Hypothalamus (tissue), 51 donors: ENCODE results near the gene CADM1.

ENCODE experiments used
- DNase-seq, 51 donors: peaks; one replicate each; lab custom pipeline; 2025; lab: John Stamatoyannopoulos, UW

The CADM1 gene

GRCh38 chr11:115363426-115363825, 140.8 kb downstream of the CADM1 start:
- no peak for DNase-seq

DNA sequence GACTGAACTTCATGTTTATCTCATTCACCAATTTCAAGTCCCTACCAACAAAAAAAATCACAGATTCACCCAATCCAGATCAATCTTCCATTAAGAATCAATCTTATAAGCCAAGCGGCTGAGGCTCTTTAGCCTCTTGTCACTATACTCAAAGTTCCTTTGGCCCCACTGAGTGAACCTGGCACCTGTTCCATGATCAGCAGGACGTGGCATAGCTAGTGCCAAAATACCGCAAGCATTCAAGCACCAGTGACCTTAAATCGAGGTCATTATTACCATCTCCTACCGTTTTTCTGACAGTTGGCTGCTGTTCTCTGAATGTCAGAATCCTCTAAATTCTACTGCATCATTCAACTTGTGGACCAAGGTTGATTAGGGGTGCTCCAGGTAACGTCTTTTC, 141.2 kb downstream of the CADM1 start:
- no peak for DNase-seq

DNA sequence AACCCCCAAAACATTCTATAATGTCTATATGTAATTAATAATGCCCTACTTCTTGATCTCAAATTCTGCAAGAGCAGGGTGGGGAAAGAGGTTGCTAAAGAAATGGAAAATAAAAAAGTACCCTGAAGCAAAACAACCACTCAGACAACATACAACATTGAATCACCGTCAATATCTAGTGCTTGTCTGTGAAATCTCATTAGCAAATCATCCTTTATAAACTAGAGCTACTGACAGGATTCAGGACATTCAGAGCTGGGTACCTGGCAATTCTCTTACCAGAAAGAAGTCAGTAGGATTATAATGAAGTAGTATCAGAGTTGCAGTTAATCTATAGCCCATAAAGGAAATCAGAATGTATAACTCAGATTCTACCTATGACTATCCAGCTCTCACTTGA, 143.2 kb downstream of the CADM1 start:
- DNase-seq: no peak

DNA sequence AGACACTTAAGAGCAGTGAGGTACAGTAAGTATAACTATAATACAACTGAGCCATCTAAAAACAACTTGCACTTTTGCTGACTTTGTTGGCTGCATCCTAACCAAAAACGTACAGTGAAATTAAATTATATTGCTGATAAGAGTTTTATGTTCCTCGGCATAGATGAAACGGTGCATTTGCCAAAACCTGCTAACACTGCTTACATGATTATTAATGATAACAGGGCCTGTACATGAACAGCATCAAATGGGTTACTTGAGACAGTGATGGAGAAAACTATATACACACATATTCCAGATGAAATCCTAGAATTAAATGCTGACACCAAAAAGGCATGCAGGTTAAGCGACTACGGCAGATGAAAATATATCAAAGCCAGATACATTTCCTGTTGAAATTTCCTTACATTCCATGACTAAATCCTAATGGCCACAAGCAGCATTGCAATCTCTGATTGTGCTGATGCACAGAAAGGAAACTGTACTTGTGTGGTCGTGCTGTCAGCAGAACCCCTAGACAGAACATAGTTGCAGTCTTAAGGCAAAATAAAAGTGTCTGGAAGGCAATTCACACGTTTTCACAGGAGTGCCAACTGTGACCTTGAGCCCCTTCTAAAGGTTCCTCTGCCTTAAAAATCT, 143.9 kb downstream of the CADM1 start:
- no peak for DNase-seq

DNA sequence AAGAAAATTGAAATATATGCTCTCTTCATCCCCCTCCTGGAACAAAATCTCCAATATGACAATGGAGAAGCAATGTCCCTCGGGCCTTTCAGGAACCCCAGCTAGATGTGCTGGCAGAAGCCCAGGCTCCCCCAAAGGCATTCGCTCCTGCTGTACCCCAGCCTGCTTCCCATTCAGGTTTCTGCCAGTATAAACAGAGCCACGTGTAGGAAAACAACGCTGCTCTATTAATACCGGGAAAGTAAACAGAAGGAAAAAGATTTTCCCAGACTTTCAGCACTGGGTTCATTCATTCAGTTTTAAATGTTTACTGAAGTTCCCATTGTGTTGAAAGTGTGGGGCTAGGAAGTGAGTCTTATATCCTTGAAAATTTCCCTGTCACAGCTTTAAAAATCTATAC, 147.1 kb downstream of the CADM1 start:
- no peak for DNase-seq

GRCh38 chr11:115352805-115353485, 151.3 kb downstream of the CADM1 start:
- DNase-seq: no peak

- peak in 1 of 51 donors; percentile 13 for DNase-seq
Measured at GRCh38 chr11:115349335-115350017, 154.7 kb downstream of the CADM1 start.

DNA sequence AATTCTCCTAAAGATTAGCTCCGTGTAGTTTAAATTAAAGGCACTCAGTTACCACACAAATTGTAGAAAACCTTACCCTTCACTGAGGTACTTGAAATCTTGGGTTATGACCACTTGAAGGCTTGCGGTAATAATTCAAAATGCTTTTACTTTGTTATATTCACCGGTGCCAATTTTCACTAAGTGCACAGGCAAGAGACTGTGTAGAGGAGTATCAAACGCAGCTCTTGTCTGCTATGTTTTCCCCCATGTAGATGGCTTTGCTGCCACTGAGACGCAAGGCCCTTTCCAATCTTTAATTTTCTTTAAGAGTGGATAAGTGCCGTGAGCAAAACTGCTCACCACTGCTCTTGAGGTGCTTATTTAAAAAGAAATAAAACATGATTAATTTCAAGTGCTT, 155.8 kb downstream of the CADM1 start:
- DNase-seq: no peak

DNA sequence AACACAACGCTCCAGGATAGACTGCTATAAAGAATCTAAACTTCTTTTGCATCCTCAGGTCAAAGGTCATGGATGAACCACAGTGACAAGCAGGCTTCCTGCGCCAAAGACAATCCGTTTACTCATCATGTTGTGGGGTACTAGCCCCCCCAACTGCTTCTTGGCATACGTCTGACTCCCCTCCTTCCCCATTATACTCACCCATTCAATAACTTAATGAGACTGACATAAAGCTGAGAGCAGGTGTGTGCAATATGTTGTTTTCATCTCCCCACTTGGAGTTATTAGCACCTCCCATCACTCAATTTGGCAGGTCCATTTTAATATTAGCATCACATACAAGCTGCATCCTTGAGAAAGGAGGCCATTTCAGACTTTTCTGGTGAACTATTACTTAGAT, 157.1 kb downstream of the CADM1 start:
- no peak for DNase-seq

- DNase-seq: no peak
Measured at GRCh38 chr11:115345840-115346239, 158.4 kb downstream of the CADM1 start.

GRCh38 chr11:115345361-115345760, 158.9 kb downstream of the CADM1 start:
- no peak for DNase-seq

GRCh38 chr11:115344846-115345245, 159.4 kb downstream of the CADM1 start:
- no peak for DNase-seq

DNA sequence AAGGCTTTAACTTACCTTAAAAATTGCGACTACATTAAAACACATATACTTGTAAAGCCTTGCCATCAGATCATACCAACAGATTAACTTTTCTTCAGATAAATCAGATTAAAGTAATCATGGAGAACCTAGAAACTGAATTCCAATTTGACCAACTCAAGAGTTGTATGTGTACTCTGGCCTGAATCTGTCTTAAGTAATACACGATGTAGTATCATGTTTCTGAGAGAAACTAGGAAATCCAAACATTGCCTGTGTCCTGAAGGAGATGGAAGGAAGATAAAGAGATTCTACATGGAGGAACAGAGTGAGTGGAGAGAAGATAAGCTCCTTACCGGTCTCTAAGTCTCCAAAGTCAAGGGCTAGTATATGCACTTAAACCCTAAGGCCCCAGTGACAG, 162.1 kb downstream of the CADM1 start:
- DNase-seq: no peak

DNA sequence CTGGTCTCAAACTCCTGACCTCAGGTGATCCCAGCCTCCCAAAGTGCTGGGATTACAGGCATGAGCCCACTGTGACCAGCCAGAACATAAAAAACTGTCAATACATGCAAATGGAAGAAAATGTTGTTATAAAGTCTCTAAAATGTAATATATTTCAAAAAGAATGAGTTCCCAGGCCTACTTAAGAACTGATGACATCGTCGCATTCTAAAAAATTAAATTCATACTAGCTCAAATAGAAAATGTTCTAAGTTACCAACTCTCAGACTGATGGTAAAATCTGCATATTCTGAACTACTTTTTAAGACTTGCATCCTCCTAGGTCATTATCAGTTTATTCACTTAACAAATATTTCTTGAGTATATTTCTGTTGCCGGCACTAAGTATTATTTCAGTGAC, 163.3 kb downstream of the CADM1 start:
- DNase-seq: no peak

DNA sequence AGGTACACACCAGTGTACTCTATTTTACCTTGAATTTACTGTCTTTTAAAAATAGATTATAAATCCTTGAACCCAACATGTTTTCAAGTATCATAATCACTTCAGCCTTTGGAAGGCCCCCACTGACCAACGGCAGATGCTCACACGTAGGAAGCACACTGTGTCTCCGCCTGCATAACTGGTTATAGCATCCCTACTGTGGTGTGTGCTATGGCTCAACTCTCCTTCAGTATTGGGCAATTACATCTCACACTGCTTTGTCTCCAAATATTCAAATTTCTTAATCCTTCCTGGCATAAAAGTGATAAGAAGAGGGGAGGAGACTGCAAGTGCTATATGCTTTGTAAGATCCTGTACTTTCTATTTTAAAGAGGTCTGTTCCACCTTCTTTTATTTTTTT, 165.7 kb downstream of the CADM1 start:
- DNase-seq: no peak

GRCh38 chr11:115334932-115335788, 169.1 kb downstream of the CADM1 start:
- peak in 1 of 51 donors; percentile 16 for DNase-seq

DNA sequence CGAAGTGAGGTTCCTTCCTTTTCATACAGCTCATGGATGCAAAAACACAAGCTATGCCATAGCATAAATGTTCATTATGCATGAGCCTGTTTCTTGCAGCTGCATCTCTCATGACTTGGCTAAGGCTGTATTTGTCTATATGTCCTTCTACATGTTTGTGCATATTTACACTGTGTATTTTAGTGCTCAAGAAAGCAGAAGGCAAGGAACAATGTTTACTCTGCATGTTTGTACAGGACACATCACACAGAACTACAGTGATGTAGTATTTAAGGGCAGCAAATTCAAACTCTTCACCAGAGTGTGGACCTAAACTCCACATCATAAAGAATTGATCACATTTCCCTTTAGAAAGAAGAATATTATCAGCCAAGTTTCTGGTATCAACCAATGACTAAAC, 170.3 kb downstream of the CADM1 start:
- no peak for DNase-seq

DNA sequence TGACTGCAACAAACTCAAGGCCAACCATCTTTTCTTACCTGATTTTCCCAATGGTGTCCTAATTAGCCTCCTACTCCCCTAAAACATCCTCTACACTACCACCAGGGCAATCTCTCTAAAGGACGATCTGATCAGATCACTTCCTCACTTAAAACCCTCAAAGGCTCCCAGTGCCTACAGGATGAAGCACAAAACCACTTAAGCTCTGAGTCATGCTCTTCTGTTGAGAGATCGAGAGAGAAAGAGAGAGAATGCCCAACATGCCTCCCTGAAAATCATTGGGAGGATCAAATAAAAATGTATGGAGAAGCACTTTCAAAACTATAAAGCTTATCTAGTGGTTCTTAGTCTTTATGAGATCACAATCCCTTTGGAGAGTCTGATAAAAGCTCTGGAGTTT, 171.1 kb downstream of the CADM1 start:
- DNase-seq: no peak

GRCh38 chr11:115330684-115331482, 173.3 kb downstream of the CADM1 start:
- DNase-seq: no peak

- DNase-seq: no peak
Measured at GRCh38 chr11:115326526-115326925, 177.7 kb downstream of the CADM1 start.
